DND-41 (cell line): ENCODE results near the gene PYGO1.
"Not testable (repeated sequence)": the region's sequence is repeated elsewhere in the genome, so short reads cannot be mapped to it uniquely, and the experiment has no call there.

Source experiments
- ATAC-seq: fragments of 200-7000 bp; cut with Tn5 transposase; 3 replicates; pipeline ENCODE4 v1.9.1; 2021; ENCODE audit warnings: low read depth; ENCODE audit not compliant: insufficient read depth
- DNase-seq: peaks from one replicate; pipeline ENCODE4 v3.0.0-alpha.2; 2020
- H2AFZ ChIP-seq: 2 replicates; pipeline ENCODE4 v1.6.0; 2012; ENCODE audit warnings: low read depth, low read length
- H3K27ac ChIP-seq: 2 replicates; pipeline ENCODE4 v1.5.1; 2012; ENCODE audit warnings: low read length, inconsistent platforms
- H3K27me3 ChIP-seq: fragments of 200-600 bp; sonication (generic); 2 replicates; pipeline ENCODE4 v1.6.0; 2012; ENCODE audit warnings: low read length, mild to moderate bottlenecking, inconsistent platforms; ENCODE audit not compliant: insufficient read depth, poor library complexity
- H3K36me3 ChIP-seq: 2 replicates; pipeline ENCODE4 v1.5.1; 2012; ENCODE audit warnings: low read length, inconsistent platforms; ENCODE audit not compliant: insufficient read depth
- H3K4me1 ChIP-seq: 2 replicates; pipeline ENCODE4 v1.5.1; 2012; ENCODE audit warnings: mild to moderate bottlenecking, low read length; ENCODE audit not compliant: insufficient read depth
- H3K4me2 ChIP-seq: 2 replicates; pipeline ENCODE4 v1.6.0; 2012; ENCODE audit warnings: mild to moderate bottlenecking, moderate library complexity, low read length, inconsistent platforms; ENCODE audit not compliant: insufficient read depth
- H3K4me3 ChIP-seq, 2 experiments: fragments of 200-600 bp in 1 of 2; shearing (Covaris generic) in 1 of 2; 2 replicates each; pipeline ENCODE4 v1.5.1; 2012 to 2016; ENCODE audit warnings: inconsistent platforms in 2 of 2, low read length in 2 of 2, mild to moderate bottlenecking in 2 of 2, low read depth in 1 of 2, moderate library complexity in 1 of 2
- H3K79me2 ChIP-seq: 2 replicates; pipeline ENCODE4 v1.6.0; 2012; ENCODE audit warnings: low read length, inconsistent platforms; ENCODE audit not compliant: insufficient read depth
- H3K9ac ChIP-seq: 2 replicates; pipeline ENCODE4 v1.6.0; 2012; ENCODE audit warnings: low read depth, mild to moderate bottlenecking, inconsistent platforms, low read length, moderate library complexity
- H3K9me3 ChIP-seq: 2 replicates; pipeline ENCODE4 v1.5.1; 2012; ENCODE audit warnings: low read length, moderate library complexity, mild to moderate bottlenecking, inconsistent platforms; ENCODE audit not compliant: insufficient read depth, severe bottlenecking
- H4K20me1 ChIP-seq: 2 replicates; pipeline ENCODE4 v1.6.0; 2012; ENCODE audit warnings: low read length; ENCODE audit not compliant: insufficient read depth
- CTCF ChIP-seq: IDR thresholded peaks from 2 replicates; pipeline ENCODE4 v1.5.1; 2012; ENCODE audit warnings: borderline replicate concordance, low read length, moderate library complexity, mild to moderate bottlenecking; ENCODE audit not compliant: poor library complexity, severe bottlenecking; ENCODE audit errors: extremely low read depth
- EZH2 ChIP-seq: IDR thresholded peaks from 3 replicates; pipeline ENCODE4 v1.6.1; 2012; ENCODE audit warnings: borderline replicate concordance, low read depth, mild to moderate bottlenecking, moderate library complexity, low read length, inconsistent platforms; ENCODE audit not compliant: severe bottlenecking

Gene PYGO1

GRCh38 chr15:55499151-55499550 lies 89.0 kb downstream of the PYGO1 start:
- no peaks in the 10 kb centered on the region for H3K36me3 ChIP-seq
- no peak overlapping the region for H3K9ac ChIP-seq
- no peak overlapping the region for H3K4me2 ChIP-seq
- no peaks in the 10 kb centered on the region for H3K79me2 ChIP-seq
- H2AFZ ChIP-seq, result no peak overlapping the region
- H3K9me3 ChIP-seq, result no peaks in the 10 kb centered on the region
- H3K27me3 ChIP-seq, result no peaks in the 10 kb centered on the region
- no peaks in the 10 kb centered on the region for H4K20me1 ChIP-seq
- H3K27ac ChIP-seq, result no peak overlapping the region
- no peak for ATAC-seq
- no peaks in the 10 kb centered on the region for H3K4me1 ChIP-seq
- H3K4me3 ChIP-seq, result no peak overlapping the region
- TF ChIP-seq EZH2 (no peak), CTCF (no peak)
- DNase-seq, result no peak

GRCh38 chr15:55498109-55498938 lies 89.8 kb downstream of the PYGO1 start:
- not testable (repeated sequence) for H3K79me2 ChIP-seq, H3K4me1 ChIP-seq, H3K27me3 ChIP-seq, H3K9me3 ChIP-seq, H2AFZ ChIP-seq, H3K4me2 ChIP-seq, ATAC-seq, H3K36me3 ChIP-seq, DNase-seq, H3K4me3 ChIP-seq, H3K27ac ChIP-seq, H4K20me1 ChIP-seq, H3K9ac ChIP-seq

- H3K27ac ChIP-seq, result no peak overlapping the region
- no peaks in the 10 kb centered on the region for H3K9me3 ChIP-seq
- ATAC-seq, result no peak
- H3K9ac ChIP-seq, result no peak overlapping the region
- no peak overlapping the region for H3K4me2 ChIP-seq
- no peak overlapping the region for H3K4me3 ChIP-seq
- TF ChIP-seq EZH2, result no peak
- no peak for TF ChIP-seq CTCF
- H3K4me1 ChIP-seq, result no peaks in the 10 kb centered on the region
- H4K20me1 ChIP-seq, result no peaks in the 10 kb centered on the region
- H2AFZ ChIP-seq, result no peak overlapping the region
- H3K27me3 ChIP-seq, result no peaks in the 10 kb centered on the region
- H3K79me2 ChIP-seq, result no peaks in the 10 kb centered on the region
- H3K36me3 ChIP-seq, result no peaks in the 10 kb centered on the region
- no peak for DNase-seq
Observed at GRCh38 chr15:55496716-55497115, 91.4 kb downstream of the PYGO1 start.

GRCh38 chr15:55494931-55495330 lies 93.2 kb downstream of the PYGO1 start:
- H3K4me3 ChIP-seq, result no peak overlapping the region
- no peak overlapping the region for H2AFZ ChIP-seq
- ATAC-seq (no peak), DNase-seq (no peak)
- H3K9ac ChIP-seq, result no peak overlapping the region
- no peaks in the 10 kb centered on the region for H3K4me1 ChIP-seq
- H3K4me2 ChIP-seq, result no peak overlapping the region
- no peaks in the 10 kb centered on the region for H4K20me1 ChIP-seq
- no peak overlapping the region for H3K27ac ChIP-seq
- no peaks in the 10 kb centered on the region for H3K27me3 ChIP-seq
- no peaks in the 10 kb centered on the region for H3K9me3 ChIP-seq
- TF ChIP-seq EZH2 (no peak), CTCF (no peak)
- H3K36me3 ChIP-seq, result no peaks in the 10 kb centered on the region
- H3K79me2 ChIP-seq, result no peaks in the 10 kb centered on the region

GRCh38 chr15:55488952-55489600 lies 99.1 kb downstream of the PYGO1 start:
- H3K36me3 ChIP-seq, H3K4me2 ChIP-seq: not testable (repeated sequence)

More at GRCh38 chr15:55488952-55489600, 99.1 kb downstream of the PYGO1 start:
- not testable (repeated sequence) for DNase-seq, H3K79me2 ChIP-seq, H3K4me3 ChIP-seq, H3K27me3 ChIP-seq, H2AFZ ChIP-seq, H3K9ac ChIP-seq, H3K4me1 ChIP-seq, H3K9me3 ChIP-seq, H3K27ac ChIP-seq, H4K20me1 ChIP-seq, ATAC-seq
